ENCODE results near the gene EIF3L. TPM values are rescaled to one million over a fixed set of nuclear protein-coding genes. Genes with fewer than 3 reads are reported as not detected.

The EIF3L gene
- total RNA-seq, 1 donor from 2014 or later, result 971 TPM

DNA sequence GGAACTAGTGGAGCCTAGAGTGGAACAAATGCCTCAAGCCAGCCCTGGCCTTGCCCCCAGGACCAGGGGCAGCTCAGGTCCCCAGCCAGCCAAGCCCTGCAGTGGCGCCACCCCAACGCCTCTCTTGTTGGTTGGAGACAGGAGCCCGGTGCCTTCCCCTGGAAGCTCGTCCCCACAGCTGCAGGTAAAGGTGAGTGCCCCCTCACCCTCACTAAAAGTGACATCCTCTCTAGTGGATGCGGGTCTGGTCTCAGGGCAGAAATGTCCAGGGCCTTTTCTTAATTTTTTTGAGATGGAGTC is 78.4 kb downstream of the EIF3L start:
- no peaks in the 10 kb centered on the region for H3F3A ChIP-seq (ENCODE audit: low read depth)
- H3K9me3 ChIP-seq (ENCODE audit: low read depth), result no peaks in the 10 kb centered on the region
- H2AFZ ChIP-seq (replicated peaks), result no peak overlapping the region
- Mint-ChIP-seq H3K9me3 (no peaks in the 10 kb centered on the region), H3K4me1 (peaks cover 2% of the 10 kb centered on the region), H3K4me3 (no peak overlapping the region), H3K27ac (no peak overlapping the region), H3K36me3 (peaks cover 10% of the 10 kb centered on the region), H3K27me3 (ENCODE audit: insufficient read depth, low read depth) (peaks cover 3% of the 10 kb centered on the region)
- no peak for TF ChIP-seq EZH2phosphoT487 (IDR thresholded peaks at IDR 0.05)
- TF ChIP-seq, protein P1, sequence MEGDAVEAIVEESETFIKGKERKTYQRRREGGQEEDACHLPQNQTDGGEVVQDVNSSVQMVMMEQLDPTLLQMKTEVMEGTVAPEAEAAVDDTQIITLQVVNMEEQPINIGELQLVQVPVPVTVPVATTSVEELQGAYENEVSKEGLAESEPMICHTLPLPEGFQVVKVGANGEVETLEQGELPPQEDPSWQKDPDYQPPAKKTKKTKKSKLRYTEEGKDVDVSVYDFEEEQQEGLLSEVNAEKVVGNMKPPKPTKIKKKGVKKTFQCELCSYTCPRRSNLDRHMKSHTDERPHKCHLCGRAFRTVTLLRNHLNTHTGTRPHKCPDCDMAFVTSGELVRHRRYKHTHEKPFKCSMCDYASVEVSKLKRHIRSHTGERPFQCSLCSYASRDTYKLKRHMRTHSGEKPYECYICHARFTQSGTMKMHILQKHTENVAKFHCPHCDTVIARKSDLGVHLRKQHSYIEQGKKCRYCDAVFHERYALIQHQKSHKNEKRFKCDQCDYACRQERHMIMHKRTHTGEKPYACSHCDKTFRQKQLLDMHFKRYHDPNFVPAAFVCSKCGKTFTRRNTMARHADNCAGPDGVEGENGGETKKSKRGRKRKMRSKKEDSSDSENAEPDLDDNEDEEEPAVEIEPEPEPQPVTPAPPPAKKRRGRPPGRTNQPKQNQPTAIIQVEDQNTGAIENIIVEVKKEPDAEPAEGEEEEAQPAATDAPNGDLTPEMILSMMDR (IDR thresholded peaks at IDR 0.05), result no peak
- no peak for TF ChIP-seq EZH2 (IDR thresholded peaks at IDR 0.05)
- no peaks in the 10 kb centered on the region for H3K27me3 ChIP-seq
- H3K4me2 ChIP-seq, result no peak overlapping the region
- DNase-seq (ENCODE audit: low spot score), result no peak
- H3K9ac ChIP-seq, result no peak overlapping the region
- no peaks in the 10 kb centered on the region for H3K4me1 ChIP-seq
- H4K20me1 ChIP-seq (ENCODE audit: low read depth), result peaks cover 8% of the 10 kb centered on the region
- no peak overlapping the region for H3K27ac ChIP-seq
- H3K36me3 ChIP-seq, result no peaks in the 10 kb centered on the region
- H3K79me2 ChIP-seq (ENCODE audit: low read depth), result no peaks in the 10 kb centered on the region
- no peak overlapping the region for H3K4me3 ChIP-seq

- H4K20me1 ChIP-seq (ENCODE audit: low read depth), result peaks cover 8% of the 10 kb centered on the region
- DNase-seq (ENCODE audit: low spot score), result no peak
- no peaks in the 10 kb centered on the region for H3K79me2 ChIP-seq (ENCODE audit: low read depth)
- Mint-ChIP-seq H3K4me3 (no peak overlapping the region), H3K27ac (no peak overlapping the region), H3K9me3 (no peaks in the 10 kb centered on the region), H3K27me3 (ENCODE audit: insufficient read depth, low read depth) (peaks cover 6% of the 10 kb centered on the region), H3K36me3 (peaks cover 9% of the 10 kb centered on the region), H3K4me1 (peaks cover 12% of the 10 kb centered on the region)
- H3K27ac ChIP-seq, result no peak overlapping the region
- no peak overlapping the region for H3K9ac ChIP-seq
- no peaks in the 10 kb centered on the region for H3K36me3 ChIP-seq
- H2AFZ ChIP-seq (replicated peaks), result no peak overlapping the region
- H3K9me3 ChIP-seq (ENCODE audit: low read depth), result no peaks in the 10 kb centered on the region
- H3K4me3 ChIP-seq, result no peak overlapping the region
- H3K4me2 ChIP-seq, result no peak overlapping the region
- TF ChIP-seq EZH2 (IDR thresholded peaks at IDR 0.05) (no peak), EZH2phosphoT487 (IDR thresholded peaks at IDR 0.05) (no peak)
- TF ChIP-seq, protein P1 (IDR thresholded peaks at IDR 0.05), result no peak
- no peaks in the 10 kb centered on the region for H3K4me1 ChIP-seq
- no peaks in the 10 kb centered on the region for H3F3A ChIP-seq (ENCODE audit: low read depth)
- H3K27me3 ChIP-seq, result no peaks in the 10 kb centered on the region
Observed at GRCh38 chr22:37929390-37929789, 80.2 kb downstream of the EIF3L start.

GRCh38 chr22:37930270-37930951 is 81.2 kb downstream of the EIF3L start:
- no peaks in the 10 kb centered on the region for H3F3A ChIP-seq (ENCODE audit: low read depth)
- TF ChIP-seq, protein P1 (IDR thresholded peaks at IDR 0.05), result peak; percentile 43
- TF ChIP-seq EZH2phosphoT487 (IDR thresholded peaks at IDR 0.05) (no peak), EZH2 (IDR thresholded peaks at IDR 0.05) (no peak)
- no peak overlapping the region for H2AFZ ChIP-seq (replicated peaks)
- Mint-ChIP-seq H3K27ac (no peak overlapping the region), H3K4me3 (no peak overlapping the region), H3K27me3 (ENCODE audit: insufficient read depth, low read depth) (peaks cover 6% of the 10 kb centered on the region), H3K9me3 (no peaks in the 10 kb centered on the region), H3K4me1 (peaks cover 12% of the 10 kb centered on the region), H3K36me3 (peaks cover 9% of the 10 kb centered on the region)
- no peaks in the 10 kb centered on the region for H3K36me3 ChIP-seq
- H3K9me3 ChIP-seq (ENCODE audit: low read depth), result no peaks in the 10 kb centered on the region
- no peaks in the 10 kb centered on the region for H3K79me2 ChIP-seq (ENCODE audit: low read depth)
- peaks cover 8% of the 10 kb centered on the region for H4K20me1 ChIP-seq (ENCODE audit: low read depth)
- DNase-seq (ENCODE audit: low spot score), result peak; percentile 34
- H3K27me3 ChIP-seq, result no peaks in the 10 kb centered on the region
- no peak overlapping the region for H3K27ac ChIP-seq
- H3K4me3 ChIP-seq, result no peak overlapping the region
- H3K4me1 ChIP-seq, result no peaks in the 10 kb centered on the region
- no peak overlapping the region for H3K4me2 ChIP-seq
- H3K9ac ChIP-seq, result no peak overlapping the region
